ENCODE data around the gene LRRC8A.

- TF ChIP-seq ZNF274 (CRISPR knock-in tag; IDR thresholded peaks at IDR 0.05) = no peak
- TF ChIP-seq, protein P1, sequence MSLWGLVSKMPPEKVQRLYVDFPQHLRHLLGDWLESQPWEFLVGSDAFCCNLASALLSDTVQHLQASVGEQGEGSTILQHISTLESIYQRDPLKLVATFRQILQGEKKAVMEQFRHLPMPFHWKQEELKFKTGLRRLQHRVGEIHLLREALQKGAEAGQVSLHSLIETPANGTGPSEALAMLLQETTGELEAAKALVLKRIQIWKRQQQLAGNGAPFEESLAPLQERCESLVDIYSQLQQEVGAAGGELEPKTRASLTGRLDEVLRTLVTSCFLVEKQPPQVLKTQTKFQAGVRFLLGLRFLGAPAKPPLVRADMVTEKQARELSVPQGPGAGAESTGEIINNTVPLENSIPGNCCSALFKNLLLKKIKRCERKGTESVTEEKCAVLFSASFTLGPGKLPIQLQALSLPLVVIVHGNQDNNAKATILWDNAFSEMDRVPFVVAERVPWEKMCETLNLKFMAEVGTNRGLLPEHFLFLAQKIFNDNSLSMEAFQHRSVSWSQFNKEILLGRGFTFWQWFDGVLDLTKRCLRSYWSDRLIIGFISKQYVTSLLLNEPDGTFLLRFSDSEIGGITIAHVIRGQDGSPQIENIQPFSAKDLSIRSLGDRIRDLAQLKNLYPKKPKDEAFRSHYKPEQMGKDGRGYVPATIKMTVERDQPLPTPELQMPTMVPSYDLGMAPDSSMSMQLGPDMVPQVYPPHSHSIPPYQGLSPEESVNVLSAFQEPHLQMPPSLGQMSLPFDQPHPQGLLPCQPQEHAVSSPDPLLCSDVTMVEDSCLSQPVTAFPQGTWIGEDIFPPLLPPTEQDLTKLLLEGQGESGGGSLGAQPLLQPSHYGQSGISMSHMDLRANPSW (CRISPR knock-in tag; IDR thresholded peaks at IDR 0.05; ENCODE audit: borderline replicate concordance) = no peak
Measured at GRCh38 chr9:128910906-128911305, 29.0 kb downstream of the LRRC8A start.
